GM23338 (cell line): ENCODE data around the gene ITPRIP. TPM values are rescaled to one million over a fixed set of nuclear protein-coding genes. Genes with fewer than 3 reads are reported as not detected.

Experiments used
- ATAC-seq: fragments of 200-7000 bp; cut with Tn5 transposase; 3 replicates; pipeline ENCODE4 v1.9.1; 2020
- DNase-seq: peaks from one replicate; pipeline ENCODE4 v3.0.0-alpha.2; 2015; ENCODE audit warnings: low spot score
- H2AFZ ChIP-seq: fragments of 200-600 bp; sonication (generic); 2 replicates; pipeline ENCODE4 v1.8.0; 2016; ENCODE audit warnings: antibody characterized with exemption, mild to moderate bottlenecking, moderate library complexity
- H3F3A ChIP-seq: fragments of 200-600 bp; sonication (generic); replicated peaks from 2 replicates; pipeline ENCODE4 v1.8.0; 2017; ENCODE audit warnings: antibody characterized with exemption, mixed run types, low read depth
- H3K27ac ChIP-seq: fragments of 200-600 bp; sonication (generic); 2 replicates; pipeline ENCODE4 v1.6.1; 2016; ENCODE audit warnings: low read depth
- H3K27me3 ChIP-seq: fragments of 200-600 bp; sonication (generic); 2 replicates; pipeline ENCODE4 v1.8.0; 2016; ENCODE audit warnings: mild to moderate bottlenecking, mixed run types, moderate library complexity; ENCODE audit not compliant: insufficient read depth
- H3K36me3 ChIP-seq: fragments of 200-600 bp; sonication (generic); 2 replicates; pipeline ENCODE4 v1.8.0; 2016; ENCODE audit warnings: mild to moderate bottlenecking; ENCODE audit not compliant: insufficient read depth
- H3K4me1 ChIP-seq: fragments of 200-600 bp; sonication (generic); 2 replicates; pipeline ENCODE4 v1.8.0; 2016; ENCODE audit warnings: mild to moderate bottlenecking, moderate library complexity; ENCODE audit not compliant: insufficient read depth
- H3K4me2 ChIP-seq: fragments of 200-600 bp; sonication (generic); 2 replicates; pipeline ENCODE4 v1.7.1; 2017; ENCODE audit warnings: mixed run types
- H3K4me3 ChIP-seq: fragments of 200-600 bp; sonication (generic); 2 replicates; pipeline ENCODE4 v1.6.1; 2016; ENCODE audit warnings: mixed run types
- H3K79me2 ChIP-seq: fragments of 200-600 bp; sonication (generic); replicated peaks from 2 replicates; pipeline ENCODE4 v1.8.0; 2017; ENCODE audit warnings: mild to moderate bottlenecking; ENCODE audit not compliant: insufficient read depth
- H3K9me2 ChIP-seq: fragments of 200-600 bp; sonication (generic); 2 replicates; pipeline ENCODE4 v1.8.0; 2017; ENCODE audit not compliant: insufficient read depth
- H4K20me1 ChIP-seq: fragments of 200-600 bp; sonication (generic); replicated peaks from 2 replicates; pipeline ENCODE4 v1.8.0; 2017; ENCODE audit warnings: mild to moderate bottlenecking; ENCODE audit not compliant: insufficient read depth
- H3K27ac Mint-ChIP-seq: 2 replicates; pipeline ENCODE4 v1.8.0; 2020; ENCODE audit warnings: inconsistent platforms, mild to moderate bottlenecking, moderate library complexity, mixed read lengths
- H3K27me3 Mint-ChIP-seq: 3 replicates; pipeline ENCODE4 v1.8.0; 2022; ENCODE audit warnings: low read depth, mild to moderate bottlenecking, moderate library complexity, mixed read lengths, inconsistent platforms; ENCODE audit not compliant: insufficient read depth, poor library complexity
- H3K36me3 Mint-ChIP-seq: 3 replicates; pipeline ENCODE4 v1.8.0; 2021; ENCODE audit warnings: low read depth, mild to moderate bottlenecking, inconsistent platforms, moderate library complexity, mixed read lengths
- H3K4me1 Mint-ChIP-seq: 3 replicates; pipeline ENCODE4 v1.8.0; 2020; ENCODE audit warnings: mild to moderate bottlenecking, inconsistent platforms, mixed read lengths
- H3K4me3 Mint-ChIP-seq: 3 replicates; pipeline ENCODE4 v1.8.0; 2021; ENCODE audit warnings: moderate library complexity, mild to moderate bottlenecking, inconsistent platforms, mixed read lengths
- H3K9me3 Mint-ChIP-seq: 3 replicates; pipeline ENCODE4 v1.8.0; 2020; ENCODE audit warnings: moderate library complexity, mild to moderate bottlenecking, inconsistent platforms, mixed read lengths
- CTCF ChIP-seq, 2 experiments: fragments of 200-600 bp in 1 of 2; sonication (generic) in 1 of 2; conservative IDR thresholded peaks; 2 replicates each; pipeline versions ENCODE4 v1.5.1 to v1.6.1; 2016 to 2017; ENCODE audit warnings: antibody characterized with exemption in 2 of 2, low read depth in 2 of 2, mild to moderate bottlenecking in 2 of 2, moderate library complexity in 1 of 2
- ETS1 ChIP-seq: IDR thresholded peaks from 2 replicates; pipeline ENCODE4 v1.6.1; 2016; ENCODE audit warnings: antibody characterized with exemption
- EZH2 ChIP-seq: fragments of 200-600 bp; sonication (generic); IDR thresholded peaks from one replicate; pipeline ENCODE4 v1.8.0; 2017; ENCODE audit warnings: antibody characterized with exemption, mild to moderate bottlenecking, low read depth; ENCODE audit not compliant: unreplicated experiment
- JUNB ChIP-seq: IDR thresholded peaks from one replicate; pipeline ENCODE4 v1.6.1; 2016; ENCODE audit warnings: antibody characterized with exemption; ENCODE audit not compliant: unreplicated experiment
- NANOG ChIP-seq: IDR thresholded peaks from 2 replicates; pipeline ENCODE4 v1.6.1; 2016; ENCODE audit warnings: antibody characterized with exemption, borderline replicate concordance
- POLR2AphosphoS5 ChIP-seq: IDR thresholded peaks from 2 replicates; pipeline ENCODE4 v1.6.1; 2016; ENCODE audit warnings: antibody characterized with exemption, low read depth
- REST ChIP-seq: IDR thresholded peaks from one replicate; pipeline ENCODE4 v1.6.1; 2018; ENCODE audit warnings: antibody characterized with exemption; ENCODE audit not compliant: unreplicated experiment
- STAT1 ChIP-seq: IDR thresholded peaks from one replicate; pipeline ENCODE4 v1.6.1; 2016; ENCODE audit warnings: antibody characterized with exemption; ENCODE audit not compliant: unreplicated experiment
- polyA plus RNA-seq: library from polyadenylated mRNA; unstranded; fragments of >200 nt; fragmentation: Nextera tagmentation; extraction: Ambion mirVana; gene quantifications from 2 replicates; pipeline ENCODE4 v1.2.1, GENCODE V29; 2016
- total RNA-seq: library from RNA; depleted of rRNA; stranded (reverse); fragments of >200 nt; shearing (Covaris generic); gene quantifications from 2 replicates; pipeline ENCODE4 v1.2.3, GENCODE V29; 2014
- TF ChIP-seq, protein P1 (sequence below): fragments of 250-450 bp; sonication (Bioruptor Pico); IDR thresholded peaks from 2 replicates; pipeline ENCODE4 v1.5.0; 2020; ENCODE audit warnings: mild to moderate bottlenecking, moderate library complexity

Gene ITPRIP
- total and polyA plus RNA-seq, 2 experiments from 2014 or later = 6.9 to 15.2 TPM

DNA sequence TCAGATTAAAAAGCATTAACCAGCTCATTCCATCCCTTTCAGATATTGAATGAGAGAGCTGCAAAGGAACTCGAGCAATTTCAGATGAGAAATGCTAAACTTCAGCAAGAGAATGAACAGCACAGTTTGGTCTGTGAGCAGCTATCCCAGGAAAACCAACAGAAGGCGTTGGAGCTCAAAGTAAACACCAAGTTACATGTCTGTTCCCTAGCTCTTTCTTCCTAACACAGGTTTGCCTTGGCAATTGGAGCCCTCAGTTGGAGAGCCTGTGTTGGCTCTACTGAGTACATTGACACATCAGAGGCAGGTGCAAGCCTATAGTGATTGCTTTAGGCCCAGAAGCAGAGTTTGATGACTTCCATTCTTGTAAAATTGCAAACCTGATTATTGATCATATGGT lies 30.1 kb upstream of the ITPRIP start:
- no peak overlapping the region for H3K4me3 ChIP-seq
- no peak for ATAC-seq

More for the DNA sequence above, 30.1 kb upstream of the ITPRIP start:
- H3K79me2 ChIP-seq = no peaks in the 10 kb centered on the region
- peaks cover 16% of the 10 kb centered on the region for H3K36me3 Mint-ChIP-seq
- TF ChIP-seq CTCF (conservative IDR thresholded peaks at IDR 0.05; ENCODE audit: low read depth in 2 of 2) = no peak
- TF ChIP-seq NANOG = no peak
- no peak for TF ChIP-seq POLR2AphosphoS5
- no peak for TF ChIP-seq ETS1
- TF ChIP-seq EZH2 = no peak
- TF ChIP-seq STAT1 = no peak
- TF ChIP-seq REST = no peak
- TF ChIP-seq, protein P1, sequence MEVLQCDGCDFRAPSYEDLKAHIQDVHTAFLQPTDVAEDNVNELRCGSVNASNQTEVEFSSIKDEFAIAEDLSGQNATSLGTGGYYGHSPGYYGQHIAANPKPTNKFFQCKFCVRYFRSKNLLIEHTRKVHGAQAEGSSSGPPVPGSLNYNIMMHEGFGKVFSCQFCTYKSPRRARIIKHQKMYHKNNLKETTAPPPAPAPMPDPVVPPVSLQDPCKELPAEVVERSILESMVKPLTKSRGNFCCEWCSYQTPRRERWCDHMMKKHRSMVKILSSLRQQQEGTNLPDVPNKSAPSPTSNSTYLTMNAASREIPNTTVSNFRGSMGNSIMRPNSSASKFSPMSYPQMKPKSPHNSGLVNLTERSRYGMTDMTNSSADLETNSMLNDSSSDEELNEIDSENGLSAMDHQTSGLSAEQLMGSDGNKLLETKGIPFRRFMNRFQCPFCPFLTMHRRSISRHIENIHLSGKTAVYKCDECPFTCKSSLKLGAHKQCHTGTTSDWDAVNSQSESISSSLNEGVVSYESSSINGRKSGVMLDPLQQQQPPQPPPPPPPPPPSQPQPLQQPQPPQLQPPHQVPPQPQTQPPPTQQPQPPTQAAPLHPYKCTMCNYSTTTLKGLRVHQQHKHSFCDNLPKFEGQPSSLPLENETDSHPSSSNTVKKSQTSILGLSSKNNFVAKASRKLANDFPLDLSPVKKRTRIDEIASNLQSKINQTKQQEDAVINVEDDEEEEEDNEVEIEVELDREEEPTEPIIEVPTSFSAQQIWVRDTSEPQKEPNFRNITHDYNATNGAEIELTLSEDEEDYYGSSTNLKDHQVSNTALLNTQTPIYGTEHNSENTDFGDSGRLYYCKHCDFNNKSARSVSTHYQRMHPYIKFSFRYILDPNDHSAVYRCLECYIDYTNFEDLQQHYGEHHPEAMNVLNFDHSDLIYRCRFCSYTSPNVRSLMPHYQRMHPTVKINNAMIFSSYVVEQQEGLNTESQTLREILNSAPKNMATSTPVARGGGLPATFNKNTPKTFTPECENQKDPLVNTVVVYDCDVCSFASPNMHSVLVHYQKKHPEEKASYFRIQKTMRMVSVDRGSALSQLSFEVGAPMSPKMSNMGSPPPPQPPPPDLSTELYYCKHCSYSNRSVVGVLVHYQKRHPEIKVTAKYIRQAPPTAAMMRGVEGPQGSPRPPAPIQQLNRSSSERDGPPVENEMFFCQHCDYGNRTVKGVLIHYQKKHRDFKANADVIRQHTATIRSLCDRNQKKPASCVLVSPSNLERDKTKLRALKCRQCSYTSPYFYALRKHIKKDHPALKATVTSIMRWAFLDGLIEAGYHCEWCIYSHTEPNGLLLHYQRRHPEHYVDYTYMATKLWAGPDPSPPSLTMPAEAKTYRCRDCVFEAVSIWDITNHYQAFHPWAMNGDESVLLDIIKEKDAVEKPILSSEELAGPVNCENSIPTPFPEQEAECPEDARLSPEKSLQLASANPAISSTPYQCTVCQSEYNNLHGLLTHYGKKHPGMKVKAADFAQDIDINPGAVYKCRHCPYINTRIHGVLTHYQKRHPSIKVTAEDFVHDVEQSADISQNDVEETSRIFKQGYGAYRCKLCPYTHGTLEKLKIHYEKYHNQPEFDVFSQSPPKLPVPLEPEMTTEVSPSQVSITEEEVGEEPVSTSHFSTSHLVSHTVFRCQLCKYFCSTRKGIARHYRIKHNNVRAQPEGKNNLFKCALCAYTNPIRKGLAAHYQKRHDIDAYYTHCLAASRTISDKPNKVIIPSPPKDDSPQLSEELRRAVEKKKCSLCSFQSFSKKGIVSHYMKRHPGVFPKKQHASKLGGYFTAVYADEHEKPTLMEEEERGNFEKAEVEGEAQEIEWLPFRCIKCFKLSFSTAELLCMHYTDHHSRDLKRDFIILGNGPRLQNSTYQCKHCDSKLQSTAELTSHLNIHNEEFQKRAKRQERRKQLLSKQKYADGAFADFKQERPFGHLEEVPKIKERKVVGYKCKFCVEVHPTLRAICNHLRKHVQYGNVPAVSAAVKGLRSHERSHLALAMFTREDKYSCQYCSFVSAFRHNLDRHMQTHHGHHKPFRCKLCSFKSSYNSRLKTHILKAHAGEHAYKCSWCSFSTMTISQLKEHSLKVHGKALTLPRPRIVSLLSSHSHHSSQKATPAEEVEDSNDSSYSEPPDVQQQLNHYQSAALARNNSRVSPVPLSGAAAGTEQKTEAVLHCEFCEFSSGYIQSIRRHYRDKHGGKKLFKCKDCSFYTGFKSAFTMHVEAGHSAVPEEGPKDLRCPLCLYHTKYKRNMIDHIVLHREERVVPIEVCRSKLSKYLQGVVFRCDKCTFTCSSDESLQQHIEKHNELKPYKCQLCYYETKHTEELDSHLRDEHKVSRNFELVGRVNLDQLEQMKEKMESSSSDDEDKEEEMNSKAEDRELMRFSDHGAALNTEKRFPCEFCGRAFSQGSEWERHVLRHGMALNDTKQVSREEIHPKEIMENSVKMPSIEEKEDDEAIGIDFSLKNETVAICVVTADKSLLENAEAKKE (CRISPR knock-in tag) = no peak
- TF ChIP-seq JUNB = no peak
- no peak overlapping the region for H3K27ac Mint-ChIP-seq
- no peak overlapping the region for H3K4me2 ChIP-seq
- H3K36me3 ChIP-seq = no peaks in the 10 kb centered on the region
- peaks cover 14% of the 10 kb centered on the region for H3K4me1 Mint-ChIP-seq
- H3K27me3 Mint-ChIP-seq = peaks cover 4% of the 10 kb centered on the region
- H3K9me2 ChIP-seq = no peaks in the 10 kb centered on the region
- no peak overlapping the region for H3K27ac ChIP-seq
- no peak overlapping the region for H2AFZ ChIP-seq
- H4K20me1 ChIP-seq = no peaks in the 10 kb centered on the region
- DNase-seq = no peak
- no peaks in the 10 kb centered on the region for H3K27me3 ChIP-seq
- peaks cover 17% of the 10 kb centered on the region; the same call in 1 of the 3 replicates for H3K9me3 Mint-ChIP-seq
- H3K4me1 ChIP-seq = peaks cover 12% of the 10 kb centered on the region
- H3F3A ChIP-seq = no peaks in the 10 kb centered on the region
- H3K4me3 Mint-ChIP-seq = no peak overlapping the region
